ENCODE data around the gene TNP2. TPM values are rescaled to one million over a fixed set of nuclear protein-coding genes. Genes with fewer than 3 reads are reported as not detected.

Gene TNP2
- total RNA-seq, 1 experiment from 2014 or later: not detected

GRCh38 chr16:11232852-11233726 lies 36.0 kb downstream of the TNP2 start:
- peaks cover 4 to 5% of the 10 kb centered on the region in 2 experiments; a peak in 2 of 4 replicates for H3K4me1 ChIP-seq (ENCODE audit: control insufficient read depth in 1 of 2, insufficient read depth in 2 of 2, low read length in 2 of 2)
- DNase-seq (ENCODE audit: low read depth, low spot score) (no peak), ATAC-seq (no peak)
- intact Hi-C loops (cut with micrococcal nuclease): no loop called here
- H2AFZ ChIP-seq (ENCODE audit: low read depth, low read length, poor library complexity, severe bottlenecking): no peak overlapping the region
- CTCF ChIA-PET: no interaction called here
- no peaks in the 10 kb centered on the region for H3K79me2 ChIP-seq (ENCODE audit: insufficient read depth, low read length)
- no peak overlapping the region for H3K4me3 ChIP-seq (replicated peaks in 1 of 2; ENCODE audit: low read depth in 1 of 2, low read length in 2 of 2)
- RAD21 ChIA-PET (ENCODE audit: low non-redundant PET in 1 of 2, low total read pairs in 2 of 2, uncharacterized antibody in 2 of 2, unreplicated experiment in 2 of 2): no interaction called here
- no peaks in the 10 kb centered on the region for H3K36me3 ChIP-seq (ENCODE audit: control insufficient read depth in 1 of 2, insufficient read depth in 2 of 2, low read length in 2 of 2)
- no peak for TF ChIP-seq ELF1 (IDR thresholded peaks at IDR 0.05; ENCODE audit: borderline replicate concordance, low read depth)
- TF ChIP-seq ZNF274 (IDR thresholded peaks at IDR 0.05; ENCODE audit: low read depth, low read length): no peak
- TF ChIP-seq POLR2AphosphoS5 (IDR thresholded peaks at IDR 0.05; ENCODE audit: low read depth, low read length): no peak
- TF ChIP-seq EGR1 (IDR thresholded peaks at IDR 0.05; ENCODE audit: low read depth): no peak
- no peaks in the 10 kb centered on the region for H3K27me3 ChIP-seq (ENCODE audit: insufficient read depth, low read length)
- no peak overlapping the region for H3K4me2 ChIP-seq (ENCODE audit: low read length)
- no peak overlapping the region for H3K27ac ChIP-seq (ENCODE audit: low read depth, low read length)
- BruUV-seq (replicated peaks): no TSS peak
- no peaks in the 10 kb centered on the region for H3K9me3 ChIP-seq (ENCODE audit: control insufficient read depth in 1 of 2, insufficient read depth in 1 of 2, low read depth in 1 of 2, low read length in 2 of 2)
- H3K9ac ChIP-seq (ENCODE audit: low read length): no peak overlapping the region
- POLR2A ChIA-PET: no interaction called here
- H3K9me2 ChIP-seq (ENCODE audit: insufficient read depth): no peaks in the 10 kb centered on the region
- H4K20me1 ChIP-seq (ENCODE audit: insufficient read depth): no peaks in the 10 kb centered on the region

GRCh38 chr16:11232302-11232851 lies 36.7 kb downstream of the TNP2 start:
- Histone ChIP-seq H3K4me2 (ENCODE audit: low read length) (no peak overlapping the region), H3K9me2 (ENCODE audit: insufficient read depth) (no peaks in the 10 kb centered on the region), H3K36me3 (ENCODE audit: control insufficient read depth in 1 of 2, insufficient read depth in 2 of 2, low read length in 2 of 2) (no peaks in the 10 kb centered on the region), H3K9me3 (ENCODE audit: control insufficient read depth in 1 of 2, insufficient read depth in 1 of 2, low read depth in 1 of 2, low read length in 2 of 2) (no peaks in the 10 kb centered on the region), H3K27ac (ENCODE audit: low read depth, low read length) (no peak overlapping the region), H3K79me2 (ENCODE audit: insufficient read depth, low read length) (no peaks in the 10 kb centered on the region), H3K4me3 (replicated peaks in 1 of 2; ENCODE audit: low read depth in 1 of 2, low read length in 2 of 2) (no peak overlapping the region), H2AFZ (ENCODE audit: low read depth, low read length, poor library complexity, severe bottlenecking) (no peak overlapping the region), H3K9ac (ENCODE audit: low read length) (no peak overlapping the region), H3K27me3 (ENCODE audit: insufficient read depth, low read length) (no peaks in the 10 kb centered on the region), H4K20me1 (ENCODE audit: insufficient read depth) (no peaks in the 10 kb centered on the region), H3K4me1 (ENCODE audit: control insufficient read depth in 1 of 2, insufficient read depth in 2 of 2, low read length in 2 of 2) (peaks cover 4 to 5% of the 10 kb centered on the region in 2 experiments; a peak in 2 of 4 replicates)
- CTCF ChIA-PET: no interaction called here
- ATAC-seq (no peak), DNase-seq (ENCODE audit: low read depth, low spot score) (no peak)
- POLR2A ChIA-PET: no interaction called here
- BruUV-seq (replicated peaks): no TSS peak
- TF ChIP-seq CTCF (IDR thresholded peaks at IDR 0.05 in 2 of 3, conservative IDR thresholded peaks at IDR 0.05 in 1 of 3; ENCODE audit: borderline replicate concordance in 1 of 3, insufficient read depth in 1 of 3, low read depth in 2 of 3, low read length in 2 of 3): no peak
- no peak for TF ChIP-seq ZBTB33 (IDR thresholded peaks at IDR 0.05; ENCODE audit: extremely low read depth, insufficient replicate concordance, low read length)
- TF ChIP-seq JUND (IDR thresholded peaks at IDR 0.05): no peak
- intact Hi-C loops (cut with micrococcal nuclease): no loop called here
- RAD21 ChIA-PET (ENCODE audit: low non-redundant PET in 1 of 2, low total read pairs in 2 of 2, uncharacterized antibody in 2 of 2, unreplicated experiment in 2 of 2): interaction anchor here in 1 of 2 experiments (0.6 kb wide), 1 partner anchor 161 kb away, joined by 4 read pairs; no protein-coding TSS in a partner anchor
